HepG2 (cell line): ENCODE results near the gene AP1AR. TPM values are rescaled to one million over a fixed set of nuclear protein-coding genes. Genes with fewer than 3 reads are reported as not detected.

Experiments
- ETS1 ChIP-seq: sonication (generic); formaldehyde crosslinking; IDR thresholded peaks from 2 replicates; pipeline ENCODE4 v1.4.0; 2020; ENCODE audit warnings: missing genetic modification reagents
- FOXA3 ChIP-seq: IDR thresholded peaks from 2 replicates; pipeline ENCODE4 v1.6.1; 2016; ENCODE audit warnings: missing genetic modification reagents, missing compliant biosample characterization
- FOXP4 ChIP-seq: sonication (generic); formaldehyde crosslinking; IDR thresholded peaks from 2 replicates; pipeline ENCODE4 v1.4.0; 2020; ENCODE audit warnings: missing genetic modification reagents
- LRRFIP1 ChIP-seq: sonication (generic); formaldehyde crosslinking; conservative IDR thresholded peaks from 2 replicates; pipeline ENCODE4 v1.4.0; 2020; ENCODE audit warnings: missing genetic modification reagents
- MXD1 ChIP-seq: sonication (generic); formaldehyde crosslinking; IDR thresholded peaks from 2 replicates; pipeline ENCODE4 v1.4.0; 2020; ENCODE audit warnings: mild to moderate bottlenecking, missing genetic modification reagents
- RXRA ChIP-seq: sonication (generic); formaldehyde crosslinking; IDR thresholded peaks from 2 replicates; pipeline ENCODE4 v1.5.1; 2020; ENCODE audit warnings: missing genetic modification reagents
- SMC3 ChIP-seq: IDR thresholded peaks from 2 replicates; pipeline ENCODE4 v1.6.1; 2011; ENCODE audit warnings: low read length, improper control_type of control experiment
- SP140L ChIP-seq: sonication (generic); formaldehyde crosslinking; IDR thresholded peaks from 2 replicates; pipeline ENCODE4 v1.4.0; 2020; ENCODE audit warnings: missing genetic modification reagents, borderline replicate concordance
- STAG1 ChIP-seq: sonication (generic); formaldehyde crosslinking; IDR thresholded peaks from 2 replicates; pipeline ENCODE4 v1.4.0; 2020; ENCODE audit warnings: missing genetic modification reagents
- THAP8 ChIP-seq: sonication (generic); formaldehyde crosslinking; IDR thresholded peaks from 2 replicates; pipeline ENCODE4 v1.5.1; 2020; ENCODE audit warnings: missing genetic modification reagents, mild to moderate bottlenecking, borderline replicate concordance
- ZBTB43 ChIP-seq: sonication (generic); formaldehyde crosslinking; conservative IDR thresholded peaks from 2 replicates; pipeline ENCODE4 v1.4.0; 2020; ENCODE audit warnings: missing genetic modification reagents
- ZFP62 ChIP-seq: sonication (generic); formaldehyde crosslinking; IDR thresholded peaks from 2 replicates; pipeline ENCODE4 v1.4.0; 2020; ENCODE audit warnings: missing genetic modification reagents
- ZNF17 ChIP-seq: sonication (generic); formaldehyde crosslinking; IDR thresholded peaks from 2 replicates; pipeline ENCODE4 v1.5.0; 2020; ENCODE audit warnings: mild to moderate bottlenecking, missing genetic modification reagents
- ZNF276 ChIP-seq: sonication (generic); formaldehyde crosslinking; IDR thresholded peaks from 2 replicates; pipeline ENCODE4 v1.4.0; 2020; ENCODE audit warnings: mild to moderate bottlenecking, low read depth, missing genetic modification reagents
- ZNF282 ChIP-seq: fragments of 450-650 bp; IDR thresholded peaks from 2 replicates; pipeline ENCODE4 v1.6.1; 2018; ENCODE audit not compliant: partially characterized antibody
- ZNF44 ChIP-seq: sonication (generic); formaldehyde crosslinking; IDR thresholded peaks from 2 replicates; pipeline ENCODE4 v1.5.1; 2020; ENCODE audit warnings: mild to moderate bottlenecking, missing genetic modification reagents
- polyA plus RNA-seq, 8 experiments: library from polyadenylated mRNA; depleted of rRNA in 3 of 8; stranded (reverse) in 7 of 8; unstranded in 1 of 8; fragments of >200 nt; fragmentation: Illumina TruSeq in 4 of 8; extraction: Trizol in 4 of 8; gene quantifications; 2 replicates each; pipeline versions ENCODE4 v1.2.1 to v1.2.3, GENCODE V29; 2011 to 2016; ENCODE audit warnings: low read depth in 4 of 8, missing spikeins in 1 of 8, mixed read lengths in 1 of 8; ENCODE audit not compliant: insufficient read depth in 1 of 8
- total RNA-seq, 5 experiments: library from RNA; depleted of rRNA; stranded (reverse); fragments of >200 nt; fragmentation: Illumina TruSeq; extraction: Trizol; gene quantifications; 2 replicates each; pipeline ENCODE4 v1.2.3, GENCODE V29; 2016; ENCODE audit warnings: low read depth in 1 of 5

AP1AR gene
- total and polyA plus RNA-seq, 2 of the 13 experiments (the other 11 are each of a cell fraction or from before 2014, with no cell fraction given), result 24.9 to 39.9 TPM

DNA sequence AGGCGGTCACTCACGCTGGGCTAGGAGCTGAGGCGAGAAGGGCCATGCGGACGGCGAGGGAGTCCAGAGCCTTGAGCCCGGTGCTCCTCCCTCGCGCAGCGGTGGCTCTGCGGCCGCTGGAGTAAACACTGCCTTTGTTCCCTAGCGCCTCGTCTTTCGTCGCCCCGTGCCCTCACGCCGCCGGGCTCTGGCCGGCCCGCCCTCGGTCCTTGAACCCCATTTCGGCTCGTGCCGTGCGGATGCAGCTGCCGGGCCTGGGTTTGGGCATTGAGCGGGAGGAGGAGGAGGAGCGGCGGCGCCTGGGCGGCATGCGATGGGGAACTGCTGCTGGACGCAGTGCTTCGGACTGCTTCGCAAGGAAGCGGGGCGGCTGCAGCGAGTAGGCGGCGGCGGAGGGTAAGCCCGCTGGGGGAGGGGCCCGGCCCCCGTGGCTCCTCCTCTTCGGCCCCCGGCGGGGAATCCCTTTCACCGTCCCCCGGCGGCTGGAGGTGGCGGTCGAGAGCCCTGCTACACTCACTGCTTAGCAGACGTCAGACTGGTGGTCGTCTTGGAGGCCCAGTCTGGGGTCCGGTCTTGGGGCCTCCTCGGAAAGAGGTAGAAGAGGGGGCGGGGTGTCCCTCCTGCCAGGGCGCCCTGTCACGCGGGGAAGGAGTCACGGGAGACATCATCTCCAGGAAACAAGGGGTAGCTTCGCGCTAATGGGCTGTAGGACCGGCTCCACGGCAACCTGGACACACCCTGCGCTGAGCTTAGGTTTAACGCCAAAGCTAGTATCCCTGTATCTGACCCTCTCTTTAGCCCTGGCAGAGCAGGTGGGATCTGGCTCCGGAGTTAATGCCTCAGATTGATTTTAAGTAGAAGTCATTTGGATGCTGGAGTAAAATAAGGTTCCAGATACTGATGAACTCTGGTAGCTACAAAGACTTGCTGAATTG is at the start of gene AP1AR (continued):
- TF ChIP-seq THAP8 (no peak), RXRA (CRISPR knock-in tag) (peak; percentile 79; the same call in 1 of the 2 replicates), FOXP4 (CRISPR knock-in tag) (0 out of 2 replicates have a peak, but pooled peaks have one; percentile 47), ETS1 (no peak), LRRFIP1 (CRISPR knock-in tag) (no peak), ZNF282 (no peak), ZNF17 (CRISPR knock-in tag) (no peak), ZFP62 (no peak), SMC3 (no peak), MXD1 (CRISPR knock-in tag) (peak; percentile 94), FOXA3 (CRISPR knock-in tag) (no peak), ZNF44 (CRISPR knock-in tag) (no peak), STAG1 (no peak), ZNF276 (CRISPR knock-in tag) (no peak; the same call in 1 of the 2 replicates), ZBTB43 (CRISPR knock-in tag) (no peak), SP140L (CRISPR knock-in tag) (no peak)
